NCI-H2227 treated with DMSO at 0.1 percent for 48 hours (cell line): ENCODE data around the gene MAPKBP1.

ENCODE experiments used
- DNase-seq: peaks from one replicate; lab custom pipeline; 2025; lab: John Stamatoyannopoulos, UW

The MAPKBP1 gene

GRCh38 chr15:41809526-41810220 lies 35.4 kb downstream of the MAPKBP1 start:
- no peak for DNase-seq

- DNase-seq: no peak
These were observed 36.6 kb downstream of the MAPKBP1 start for GRCh38 chr15:41810651-41811431.

GRCh38 chr15:41811432-41812195 lies 37.3 kb downstream of the MAPKBP1 start:
- peak; percentile 14 for DNase-seq

GRCh38 chr15:41812820-41813375 lies 38.6 kb downstream of the MAPKBP1 start:
- DNase-seq: no peak

- no peak for DNase-seq
These were observed 39.1 kb downstream of the MAPKBP1 start for GRCh38 chr15:41813426-41813825.

- no peak for DNase-seq
These were observed 40.2 kb downstream of the MAPKBP1 start for GRCh38 chr15:41814534-41814933.

- DNase-seq: no peak
These were observed 42.5 kb downstream of the MAPKBP1 start for GRCh38 chr15:41816788-41817187.

- DNase-seq: no peak
These were observed 43.0 kb downstream of the MAPKBP1 start for GRCh38 chr15:41817327-41817726.

GRCh38 chr15:41817781-41818180 lies 43.5 kb downstream of the MAPKBP1 start:
- no peak for DNase-seq

- DNase-seq: no peak
These were observed 45.3 kb downstream of the MAPKBP1 start for GRCh38 chr15:41819455-41820050.

- DNase-seq: no peak
These were observed 46.6 kb downstream of the MAPKBP1 start for GRCh38 chr15:41820791-41821423.

GRCh38 chr15:41821831-41822230 lies 47.5 kb downstream of the MAPKBP1 start:
- DNase-seq: no peak

- no peak for DNase-seq
These were observed 48.2 kb downstream of the MAPKBP1 start for GRCh38 chr15:41822471-41822870.

GRCh38 chr15:41822957-41823356 lies 48.7 kb downstream of the MAPKBP1 start:
- no peak for DNase-seq

- DNase-seq: no peak
These were observed 49.2 kb downstream of the MAPKBP1 start for GRCh38 chr15:41823502-41823901.

- no peak for DNase-seq
These were observed 49.9 kb downstream of the MAPKBP1 start for GRCh38 chr15:41824062-41824745.

- DNase-seq: no peak
These were observed 50.9 kb downstream of the MAPKBP1 start for GRCh38 chr15:41825145-41825544.

- no peak for DNase-seq
These were observed 51.6 kb downstream of the MAPKBP1 start for GRCh38 chr15:41825572-41826535.

GRCh38 chr15:41827290-41827879 lies 53.1 kb downstream of the MAPKBP1 start:
- no peak for DNase-seq
